Measurements from ENCODE around the gene ACVR1B. TPM values are rescaled to one million over a fixed set of nuclear protein-coding genes. Genes with fewer than 3 reads are reported as not detected.

ACVR1B gene
- total and polyA plus RNA-seq, 2 donors (not counting 1 experiment from before 2014, with no cell fraction given) = 3.4 to 10.6 TPM

DNA sequence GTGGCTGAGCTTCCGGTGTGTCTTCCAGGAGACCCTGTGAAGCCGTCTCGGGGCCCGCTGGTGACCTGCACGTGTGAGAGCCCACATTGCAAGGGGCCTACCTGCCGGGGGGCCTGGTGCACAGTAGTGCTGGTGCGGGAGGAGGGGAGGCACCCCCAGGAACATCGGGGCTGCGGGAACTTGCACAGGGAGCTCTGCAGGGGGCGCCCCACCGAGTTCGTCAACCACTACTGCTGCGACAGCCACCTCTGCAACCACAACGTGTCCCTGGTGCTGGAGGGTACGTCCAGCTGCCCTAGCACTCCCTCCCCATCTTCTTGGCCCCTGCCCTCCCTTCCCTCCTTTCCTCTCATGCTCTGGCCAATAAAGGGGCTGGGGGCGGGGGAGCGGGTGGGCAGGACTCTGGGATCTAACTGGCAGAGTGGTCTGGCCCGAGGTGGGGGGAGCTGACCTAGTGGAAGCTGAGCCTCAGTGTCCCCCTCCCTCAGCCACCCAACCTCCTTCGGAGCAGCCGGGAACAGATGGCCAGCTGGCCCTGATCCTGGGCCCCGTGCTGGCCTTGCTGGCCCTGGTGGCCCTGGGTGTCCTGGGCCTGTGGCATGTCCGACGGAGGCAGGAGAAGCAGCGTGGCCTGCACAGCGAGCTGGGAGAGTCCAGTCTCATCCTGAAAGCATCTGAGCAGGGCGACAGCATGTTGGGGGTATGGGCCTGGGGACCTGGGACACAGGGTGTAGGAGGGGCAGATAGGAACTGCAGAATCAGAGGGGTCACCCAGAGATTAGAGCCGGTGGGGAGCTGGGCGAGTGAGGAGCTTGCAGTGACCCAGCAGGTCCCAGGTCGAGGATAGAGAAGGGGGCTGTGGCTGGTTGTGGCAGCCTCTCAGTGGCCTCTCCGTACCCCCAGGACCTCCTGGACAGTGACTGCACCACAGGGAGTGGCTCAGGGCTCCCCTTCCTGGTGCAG, 38.1 kb upstream of the ACVR1B start:
- no peaks in the 10 kb centered on the region for H3K9me3 Mint-ChIP-seq (ENCODE audit: insufficient read depth)
- Histone ChIP-seq H3K4me3 (ENCODE audit: control extremely low read depth in 1 of 5, extremely low read depth in 1 of 5, insufficient read depth in 1 of 5, low read depth in 2 of 5, low read length in 4 of 5) (no peak overlapping the region), H4K20me1 (ENCODE audit: control insufficient read depth, insufficient read depth, low read length, poor library complexity, severe bottlenecking) (no peaks in the 10 kb centered on the region), H3K27me3 (replicated peaks in 1 of 4; ENCODE audit: control extremely low read depth in 1 of 4, control insufficient read depth in 3 of 4, insufficient read depth in 4 of 4, low read length in 3 of 4) (peaks cover 0 to 11% (median under 1%) of the 10 kb centered on the region in 4 experiments), H3K79me2 (ENCODE audit: control insufficient read depth, insufficient read depth, low read length) (no peaks in the 10 kb centered on the region), H2AFZ (ENCODE audit: insufficient read depth, low read depth, low read length, poor library complexity, severe bottlenecking) (no peak overlapping the region), H3K9me3 (ENCODE audit: control extremely low read depth in 1 of 3, control insufficient read depth in 2 of 3, insufficient read depth in 1 of 3, low read length in 2 of 3) (no peaks in the 10 kb centered on the region), H3K4me1 (ENCODE audit: control insufficient read depth in 2 of 2, insufficient read depth in 2 of 2, low read length in 2 of 2) (no peaks in the 10 kb centered on the region), H3K27ac (ENCODE audit: low read length in 2 of 2) (no peak overlapping the region), H3K36me3 (replicated peaks in 1 of 2; ENCODE audit: control extremely low read depth in 1 of 2, control insufficient read depth in 1 of 2, extremely low read depth in 1 of 2, insufficient read depth in 2 of 2, low read length in 1 of 2) (no peaks in the 10 kb centered on the region), H3K9ac (ENCODE audit: low read length) (no peak overlapping the region), H3K4me2 (replicated peaks; ENCODE audit: low read depth, low read length, poor library complexity, severe bottlenecking) (no peak overlapping the region)
- intact Hi-C loops (cut with micrococcal nuclease) = no loop called here
- H3K4me1 Mint-ChIP-seq = no peaks in the 10 kb centered on the region
- no peak for ATAC-seq (ENCODE audit: low read depth)
- ChIA-PET POLR2A (no interaction called here), CTCF (interaction anchor here (3.1 kb wide), 1 partner anchor 10 kb away, joined by 17 read pairs; no protein-coding TSS in a partner anchor)
- TF ChIP-seq EZH2 (IDR thresholded peaks at IDR 0.05; ENCODE audit: borderline replicate concordance, insufficient read depth, low read depth, low read length, poor library complexity, severe bottlenecking) = no peak
- peaks cover 26% of the 10 kb centered on the region for H3K27me3 Mint-ChIP-seq
- WGBS (ENCODE audit: insufficient coverage) = 92% methylated on average over 28 of the region's 30 CpGs
- H3K4me3 Mint-ChIP-seq = no peak overlapping the region
- no peak overlapping the region for H3K27ac Mint-ChIP-seq
- no peak for DNase-seq

DNA sequence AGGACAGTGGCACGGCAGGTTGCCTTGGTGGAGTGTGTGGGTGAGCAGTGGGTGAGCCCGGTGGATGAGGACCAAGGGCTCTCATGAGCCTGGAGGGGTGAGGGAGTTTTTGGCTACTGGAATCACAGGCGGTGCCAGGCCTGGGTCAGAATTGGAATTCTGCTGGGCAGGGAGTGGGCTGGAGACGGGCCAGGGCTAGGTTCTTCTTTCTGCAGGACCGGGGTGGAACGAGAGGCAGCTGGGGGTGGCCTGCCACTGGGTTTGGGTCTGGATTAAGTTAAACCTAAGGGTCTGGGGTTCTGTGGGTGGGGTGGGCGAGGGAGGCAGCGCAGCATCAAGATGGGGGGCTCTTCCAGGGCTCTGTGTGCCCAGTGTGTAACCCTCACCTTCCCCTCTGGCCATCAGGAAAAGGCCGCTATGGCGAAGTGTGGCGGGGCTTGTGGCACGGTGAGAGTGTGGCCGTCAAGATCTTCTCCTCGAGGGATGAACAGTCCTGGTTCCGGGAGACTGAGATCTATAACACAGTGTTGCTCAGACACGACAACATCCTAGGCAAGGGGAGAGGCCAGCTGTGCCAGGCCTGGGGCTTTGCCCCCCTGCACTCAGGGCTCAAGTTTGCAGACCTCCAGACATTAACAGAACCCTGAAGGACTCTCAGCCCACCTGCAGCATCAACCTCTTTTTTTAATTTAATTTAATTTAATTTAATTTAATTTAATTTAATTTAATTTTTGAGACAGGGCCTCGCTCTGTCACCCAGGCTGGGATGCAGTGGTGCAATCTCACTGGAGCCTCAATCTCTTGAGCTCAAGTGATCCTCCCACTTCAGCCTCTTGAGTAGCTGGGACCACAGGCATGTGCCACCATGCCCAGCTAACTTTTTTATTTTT, 37.2 kb upstream of the ACVR1B start:
- H3K27me3 Mint-ChIP-seq = peaks cover 18% of the 10 kb centered on the region

More for the DNA sequence above, 37.2 kb upstream of the ACVR1B start:
- H3K27me3 ChIP-seq (replicated peaks in 1 of 4; ENCODE audit: control extremely low read depth in 1 of 4, control insufficient read depth in 3 of 4, insufficient read depth in 4 of 4, low read length in 3 of 4) = peaks cover 0 to 3% (median 0%) of the 10 kb centered on the region in 4 experiments
- TF ChIP-seq EZH2 (IDR thresholded peaks at IDR 0.05; ENCODE audit: borderline replicate concordance, insufficient read depth, low read depth, low read length, poor library complexity, severe bottlenecking) = no peak
- TF ChIP-seq, protein P1, sequence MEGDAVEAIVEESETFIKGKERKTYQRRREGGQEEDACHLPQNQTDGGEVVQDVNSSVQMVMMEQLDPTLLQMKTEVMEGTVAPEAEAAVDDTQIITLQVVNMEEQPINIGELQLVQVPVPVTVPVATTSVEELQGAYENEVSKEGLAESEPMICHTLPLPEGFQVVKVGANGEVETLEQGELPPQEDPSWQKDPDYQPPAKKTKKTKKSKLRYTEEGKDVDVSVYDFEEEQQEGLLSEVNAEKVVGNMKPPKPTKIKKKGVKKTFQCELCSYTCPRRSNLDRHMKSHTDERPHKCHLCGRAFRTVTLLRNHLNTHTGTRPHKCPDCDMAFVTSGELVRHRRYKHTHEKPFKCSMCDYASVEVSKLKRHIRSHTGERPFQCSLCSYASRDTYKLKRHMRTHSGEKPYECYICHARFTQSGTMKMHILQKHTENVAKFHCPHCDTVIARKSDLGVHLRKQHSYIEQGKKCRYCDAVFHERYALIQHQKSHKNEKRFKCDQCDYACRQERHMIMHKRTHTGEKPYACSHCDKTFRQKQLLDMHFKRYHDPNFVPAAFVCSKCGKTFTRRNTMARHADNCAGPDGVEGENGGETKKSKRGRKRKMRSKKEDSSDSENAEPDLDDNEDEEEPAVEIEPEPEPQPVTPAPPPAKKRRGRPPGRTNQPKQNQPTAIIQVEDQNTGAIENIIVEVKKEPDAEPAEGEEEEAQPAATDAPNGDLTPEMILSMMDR (IDR thresholded peaks at IDR 0.05) = no peak
- no peak overlapping the region for H3K4me3 ChIP-seq (ENCODE audit: control extremely low read depth in 1 of 5, extremely low read depth in 1 of 5, insufficient read depth in 1 of 5, low read depth in 2 of 5, low read length in 4 of 5)
- no peak overlapping the region for H3K4me2 ChIP-seq (replicated peaks; ENCODE audit: low read depth, low read length, poor library complexity, severe bottlenecking)
- ChIA-PET POLR2A (no interaction called here), CTCF (no interaction called here)
- no peaks in the 10 kb centered on the region for H4K20me1 ChIP-seq (ENCODE audit: control insufficient read depth, insufficient read depth, low read length, poor library complexity, severe bottlenecking)
- no peaks in the 10 kb centered on the region for H3K36me3 ChIP-seq (replicated peaks in 1 of 2; ENCODE audit: control extremely low read depth in 1 of 2, control insufficient read depth in 1 of 2, extremely low read depth in 1 of 2, insufficient read depth in 2 of 2, low read length in 1 of 2)
- no peak overlapping the region for H3K27ac ChIP-seq (ENCODE audit: low read length in 2 of 2)
- H3K9me3 Mint-ChIP-seq (ENCODE audit: insufficient read depth) = no peaks in the 10 kb centered on the region
- no peak overlapping the region for H2AFZ ChIP-seq (ENCODE audit: insufficient read depth, low read depth, low read length, poor library complexity, severe bottlenecking)
- no peak overlapping the region for H3K9ac ChIP-seq (ENCODE audit: low read length)
- WGBS (ENCODE audit: insufficient coverage) = 90% methylated on average over 14 of the region's 17 CpGs
- no peak overlapping the region for H3K4me3 Mint-ChIP-seq
- ATAC-seq (ENCODE audit: low read depth) = no peak
- intact Hi-C loops (cut with micrococcal nuclease) = no loop called here
- no peaks in the 10 kb centered on the region for H3K79me2 ChIP-seq (ENCODE audit: control insufficient read depth, insufficient read depth, low read length)
- no peaks in the 10 kb centered on the region for H3K4me1 ChIP-seq (ENCODE audit: control insufficient read depth in 2 of 2, insufficient read depth in 2 of 2, low read length in 2 of 2)
- DNase-seq = no peak
- no peaks in the 10 kb centered on the region for H3K4me1 Mint-ChIP-seq
- H3K27ac Mint-ChIP-seq = no peak overlapping the region
- H3K9me3 ChIP-seq (ENCODE audit: control extremely low read depth in 1 of 3, control insufficient read depth in 2 of 3, insufficient read depth in 1 of 3, low read length in 2 of 3) = no peaks in the 10 kb centered on the region

Data from B cell (primary cell).